Measurements from ENCODE around the gene KDM4C. TPM values are rescaled to one million over a fixed set of nuclear protein-coding genes. Genes with fewer than 3 reads are reported as not detected.
"Not testable (repeated sequence)": the region's sequence is repeated elsewhere in the genome, so short reads cannot be mapped to it uniquely, and the experiment has no call there.

Gene KDM4C
- total RNA-seq, 2 donors from 2014 or later = 12.8 to 31.5 TPM

GRCh38 chr9:7028591-7028990, 270.8 kb downstream of the KDM4C start:
- DNase-seq = no peak
- H3K27ac Mint-ChIP-seq = peak overlapping the region; percentile 15
- H3K27me3 Mint-ChIP-seq (ENCODE audit: insufficient read depth) = no peaks in the 10 kb centered on the region
- H3K9me3 Mint-ChIP-seq = no peaks in the 10 kb centered on the region
- H3K4me1 Mint-ChIP-seq = no peaks in the 10 kb centered on the region
- H3K27ac ChIP-seq (ENCODE audit: low read depth, low read length) = no peak overlapping the region
- WGBS, 2 experiments (ENCODE audit: insufficient coverage in 1 of 2, insufficient read length in 1 of 2) = 90 to 93% methylated on average over 7 to 10 of the region's 10 CpGs
- H3K4me3 ChIP-seq (ENCODE audit: low read length) = no peak overlapping the region
- peaks cover 8% of the 10 kb centered on the region for H3K36me3 ChIP-seq (ENCODE audit: control insufficient read depth, insufficient read depth, low read length)
- TF ChIP-seq CTCF (conservative IDR thresholded peaks at IDR 0.05) = no peak
- H3K9me3 ChIP-seq (ENCODE audit: control insufficient read depth, low read length) = no peaks in the 10 kb centered on the region
- no peak overlapping the region for H3K4me3 Mint-ChIP-seq
- peaks cover 6% of the 10 kb centered on the region for H3K36me3 Mint-ChIP-seq (ENCODE audit: low read depth)
- H3K27me3 ChIP-seq (ENCODE audit: control insufficient read depth, insufficient read depth, low read length, poor library complexity, severe bottlenecking) = no peaks in the 10 kb centered on the region
- H3K9ac ChIP-seq (ENCODE audit: extremely low read depth, low read length, poor library complexity, severe bottlenecking) = no peak overlapping the region
- no peaks in the 10 kb centered on the region for H3K4me1 ChIP-seq (ENCODE audit: control insufficient read depth, insufficient read depth, low read length)

GRCh38 chr9:7030943-7031342, 273.2 kb downstream of the KDM4C start:
- H3K27ac Mint-ChIP-seq; DNase-seq; H3K27me3 ChIP-seq (ENCODE audit: control insufficient read depth, insufficient read depth, low read length, poor library complexity, severe bottlenecking); H3K4me3 ChIP-seq (ENCODE audit: low read length); H3K27me3 Mint-ChIP-seq (ENCODE audit: insufficient read depth); H3K4me3 Mint-ChIP-seq; H3K9me3 Mint-ChIP-seq; H3K9me3 ChIP-seq (ENCODE audit: control insufficient read depth, low read length); H3K4me1 Mint-ChIP-seq; H3K4me1 ChIP-seq (ENCODE audit: control insufficient read depth, insufficient read depth, low read length); H3K9ac ChIP-seq (ENCODE audit: extremely low read depth, low read length, poor library complexity, severe bottlenecking); H3K27ac ChIP-seq (ENCODE audit: low read depth, low read length); H3K36me3 ChIP-seq (ENCODE audit: control insufficient read depth, insufficient read depth, low read length): not testable (repeated sequence)
- peaks cover 12% of the 10 kb centered on the region for H3K36me3 Mint-ChIP-seq (ENCODE audit: low read depth)

GRCh38 chr9:7033076-7034045, 275.6 kb downstream of the KDM4C start:
- Mint-ChIP-seq H3K27me3 (ENCODE audit: insufficient read depth) (no peaks in the 10 kb centered on the region), H3K4me3 (no peak overlapping the region), H3K9me3 (peaks cover 3% of the 10 kb centered on the region), H3K27ac (peak overlapping the region; percentile 12), H3K36me3 (ENCODE audit: low read depth) (peaks cover 12% of the 10 kb centered on the region), H3K4me1 (no peaks in the 10 kb centered on the region)
- H3K4me1 ChIP-seq (ENCODE audit: control insufficient read depth, insufficient read depth, low read length) = no peaks in the 10 kb centered on the region
- H3K27ac ChIP-seq (ENCODE audit: low read depth, low read length) = no peak overlapping the region
- H3K4me3 ChIP-seq (ENCODE audit: low read length) = no peak overlapping the region
- H3K36me3 ChIP-seq (ENCODE audit: control insufficient read depth, insufficient read depth, low read length) = peaks cover 6% of the 10 kb centered on the region
- TF ChIP-seq CTCF (conservative IDR thresholded peaks at IDR 0.05) = no peak
- 94 to 96% methylated on average over 3 to 5 of the region's 5 CpGs for WGBS, 2 experiments (ENCODE audit: insufficient coverage in 1 of 2, insufficient read length in 1 of 2)
- H3K27me3 ChIP-seq (ENCODE audit: control insufficient read depth, insufficient read depth, low read length, poor library complexity, severe bottlenecking) = no peaks in the 10 kb centered on the region
- no peak overlapping the region for H3K9ac ChIP-seq (ENCODE audit: extremely low read depth, low read length, poor library complexity, severe bottlenecking)
- peaks cover 5% of the 10 kb centered on the region for H3K9me3 ChIP-seq (ENCODE audit: control insufficient read depth, low read length)
- DNase-seq = no peak

All from endodermal cell (in vitro differentiated cells).